SH-SY5Y (cell line): ENCODE measurements around the gene SPNS2.

Source experiments
- GATA2 ChIP-seq: IDR thresholded peaks from 2 replicates; pipeline ENCODE4 v1.6.1; 2011; ENCODE audit warnings: mild to moderate bottlenecking, low read depth, low read length
- GATA3 ChIP-seq: IDR thresholded peaks from 2 replicates; pipeline ENCODE4 v1.6.1; 2011; ENCODE audit warnings: low read depth, mild to moderate bottlenecking, low read length, moderate library complexity

DNA sequence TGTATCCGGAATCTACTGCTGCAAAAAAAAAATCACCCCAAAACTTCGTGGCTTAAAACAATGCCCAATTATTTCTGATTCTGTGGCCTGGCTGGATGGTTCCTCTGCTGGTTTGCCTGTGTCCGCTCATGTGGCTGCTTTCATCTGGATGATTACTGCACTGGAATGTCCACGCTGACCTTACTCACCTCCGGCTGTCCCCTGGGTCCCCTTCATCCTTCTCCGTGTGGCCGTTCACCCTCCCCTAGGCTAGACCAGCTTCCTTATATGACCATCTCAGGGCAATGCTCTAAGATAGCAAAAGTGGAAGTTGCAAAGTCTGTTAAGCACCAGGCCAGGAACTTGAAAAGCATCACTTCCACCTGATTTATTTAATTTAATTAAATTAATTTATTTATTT, 31.4 kb upstream of the SPNS2 start:
- TF ChIP-seq GATA2 (no peak), GATA3 (no peak)
